Measurements from ENCODE around the gene PALLD. TPM values are rescaled to one million over a fixed set of nuclear protein-coding genes. Genes with fewer than 3 reads are reported as not detected.
A peak's percentile ranks its signal among the peaks of the same experiment; 100 is the strongest.

PALLD gene
- total and polyA plus RNA-seq, 2 experiments from 2014 or later: 157 to 178 TPM

DNA sequence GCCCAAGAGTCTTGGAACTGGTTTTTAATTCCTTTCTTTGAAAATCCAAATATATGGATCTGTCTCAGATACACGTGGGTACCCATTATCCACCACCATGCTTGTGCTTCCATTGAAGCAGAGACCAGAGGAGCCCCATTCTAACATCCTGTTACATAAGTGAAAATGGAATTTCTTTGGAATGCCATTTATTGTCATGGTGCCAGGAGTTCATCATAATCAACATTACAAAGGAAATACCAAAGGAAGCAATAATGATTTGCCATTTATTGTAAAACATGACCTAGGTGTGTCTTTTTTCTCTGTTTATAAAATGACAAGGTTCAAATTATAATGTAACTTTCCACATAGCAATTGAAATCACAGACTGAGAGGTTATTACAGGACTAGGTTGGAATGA, 61.7 kb downstream of the PALLD start:
- peak overlapping the region; percentile 58 for H3K27ac ChIP-seq
- no peaks in the 10 kb centered on the region for H3K36me3 ChIP-seq
- DNase-seq (ENCODE audit: low read depth in 1 of 2, low spot score in 1 of 2): peak in 1 of 2 donors; percentile 68
- TF ChIP-seq, protein P1, sequence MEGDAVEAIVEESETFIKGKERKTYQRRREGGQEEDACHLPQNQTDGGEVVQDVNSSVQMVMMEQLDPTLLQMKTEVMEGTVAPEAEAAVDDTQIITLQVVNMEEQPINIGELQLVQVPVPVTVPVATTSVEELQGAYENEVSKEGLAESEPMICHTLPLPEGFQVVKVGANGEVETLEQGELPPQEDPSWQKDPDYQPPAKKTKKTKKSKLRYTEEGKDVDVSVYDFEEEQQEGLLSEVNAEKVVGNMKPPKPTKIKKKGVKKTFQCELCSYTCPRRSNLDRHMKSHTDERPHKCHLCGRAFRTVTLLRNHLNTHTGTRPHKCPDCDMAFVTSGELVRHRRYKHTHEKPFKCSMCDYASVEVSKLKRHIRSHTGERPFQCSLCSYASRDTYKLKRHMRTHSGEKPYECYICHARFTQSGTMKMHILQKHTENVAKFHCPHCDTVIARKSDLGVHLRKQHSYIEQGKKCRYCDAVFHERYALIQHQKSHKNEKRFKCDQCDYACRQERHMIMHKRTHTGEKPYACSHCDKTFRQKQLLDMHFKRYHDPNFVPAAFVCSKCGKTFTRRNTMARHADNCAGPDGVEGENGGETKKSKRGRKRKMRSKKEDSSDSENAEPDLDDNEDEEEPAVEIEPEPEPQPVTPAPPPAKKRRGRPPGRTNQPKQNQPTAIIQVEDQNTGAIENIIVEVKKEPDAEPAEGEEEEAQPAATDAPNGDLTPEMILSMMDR (IDR thresholded peaks at IDR 0.05; ENCODE audit: low read depth, low read length): no peak
- H3K4me3 ChIP-seq: no peak overlapping the region
- H3K4me1 ChIP-seq (ENCODE audit: low read depth): peaks cover 15% of the 10 kb centered on the region
- H3K27me3 ChIP-seq: no peaks in the 10 kb centered on the region
- no peaks in the 10 kb centered on the region for H3K9me3 ChIP-seq (ENCODE audit: low read depth)

DNA sequence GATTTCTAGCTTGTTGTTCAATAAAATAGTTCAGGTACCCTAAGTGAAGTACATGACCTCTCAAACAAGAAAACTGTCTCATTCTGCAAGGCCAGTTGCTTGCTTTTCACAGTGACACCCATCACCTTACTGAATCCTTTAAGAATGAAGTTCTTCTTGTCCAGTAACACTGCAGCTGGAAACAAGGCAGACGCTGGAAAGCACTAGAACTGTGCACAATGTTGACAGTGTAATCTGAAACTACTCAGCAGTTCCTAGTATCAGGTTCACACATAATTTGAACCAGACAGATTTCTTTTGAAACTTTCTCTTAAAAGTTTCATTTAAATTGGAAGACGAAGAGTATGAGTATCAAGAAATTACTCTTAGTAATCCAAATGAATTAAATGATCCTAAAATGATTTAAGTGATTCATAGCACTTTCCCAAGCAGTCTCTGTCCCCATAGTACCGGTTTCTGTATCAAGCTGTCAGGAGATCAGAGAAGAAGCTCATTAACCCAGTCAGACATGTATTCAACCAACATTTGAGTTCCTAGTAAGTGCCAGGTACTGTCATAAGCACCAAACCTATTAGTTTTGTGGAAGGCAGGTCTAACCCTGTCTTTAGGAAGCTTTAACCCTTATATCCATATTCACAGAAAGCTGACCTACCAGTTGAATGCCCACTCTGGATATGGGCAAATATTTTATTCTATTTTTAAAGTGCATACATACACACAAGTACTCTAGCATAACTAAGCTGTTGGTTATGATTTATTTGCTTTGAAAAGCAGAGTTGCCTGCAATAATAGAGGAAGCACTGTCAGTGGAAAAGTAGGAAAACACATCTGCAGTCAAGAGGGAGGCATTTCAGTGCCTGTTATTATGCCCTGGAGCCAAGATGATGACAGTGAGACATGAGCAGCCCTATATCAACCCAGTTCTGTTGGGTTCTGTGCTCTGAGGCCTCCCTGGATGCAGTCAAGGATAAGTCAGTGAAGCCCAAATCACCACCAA, 63.6 kb downstream of the PALLD start:
- H3K27me3 ChIP-seq: no peaks in the 10 kb centered on the region
- no peaks in the 10 kb centered on the region for H3K9me3 ChIP-seq (ENCODE audit: low read depth)
- TF ChIP-seq, protein P1 (IDR thresholded peaks at IDR 0.05; ENCODE audit: low read depth, low read length): no peak
- no peaks in the 10 kb centered on the region for H3K36me3 ChIP-seq
- DNase-seq (ENCODE audit: low read depth in 1 of 2, low spot score in 1 of 2): peak in 1 of 2 donors; percentile 53
- H3K4me3 ChIP-seq: no peak overlapping the region
- peak overlapping the region; percentile 58 for H3K27ac ChIP-seq
- peaks cover 21% of the 10 kb centered on the region for H3K4me1 ChIP-seq (ENCODE audit: low read depth)

DNA sequence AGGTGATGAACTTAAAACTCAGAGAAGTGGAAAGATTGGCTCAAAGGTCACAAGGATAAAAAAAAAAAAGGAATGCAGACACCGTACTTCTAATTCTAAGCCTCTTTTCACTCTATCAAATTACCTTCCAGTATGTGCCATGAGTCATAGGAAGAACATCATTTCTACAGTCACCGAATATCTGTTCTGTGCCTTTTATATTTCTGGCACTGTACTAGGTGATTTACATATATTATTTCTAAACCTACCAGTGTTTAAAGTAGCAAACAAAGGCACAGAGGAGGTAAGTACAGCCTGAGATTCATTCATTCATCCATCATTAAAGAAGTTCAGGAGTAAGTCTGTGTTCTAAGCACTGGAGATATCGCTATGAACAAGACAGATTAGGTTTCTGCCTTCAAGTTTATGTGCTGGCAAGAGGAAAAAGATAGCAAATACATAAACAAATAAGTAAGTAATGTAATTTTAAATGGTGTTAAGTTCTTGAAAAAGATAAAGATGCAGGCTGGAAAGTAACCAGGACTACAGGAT, 65.3 kb downstream of the PALLD start:
- TF ChIP-seq, protein P1 (IDR thresholded peaks at IDR 0.05; ENCODE audit: low read depth, low read length): no peak
- Histone ChIP-seq H3K4me1 (ENCODE audit: low read depth) (peaks cover 24% of the 10 kb centered on the region), H3K4me3 (no peak overlapping the region), H3K27me3 (no peaks in the 10 kb centered on the region), H3K36me3 (no peaks in the 10 kb centered on the region), H3K27ac (no peak overlapping the region), H3K9me3 (ENCODE audit: low read depth) (no peaks in the 10 kb centered on the region)
- no peak for DNase-seq (ENCODE audit: low read depth in 1 of 2, low spot score in 1 of 2)

DNA sequence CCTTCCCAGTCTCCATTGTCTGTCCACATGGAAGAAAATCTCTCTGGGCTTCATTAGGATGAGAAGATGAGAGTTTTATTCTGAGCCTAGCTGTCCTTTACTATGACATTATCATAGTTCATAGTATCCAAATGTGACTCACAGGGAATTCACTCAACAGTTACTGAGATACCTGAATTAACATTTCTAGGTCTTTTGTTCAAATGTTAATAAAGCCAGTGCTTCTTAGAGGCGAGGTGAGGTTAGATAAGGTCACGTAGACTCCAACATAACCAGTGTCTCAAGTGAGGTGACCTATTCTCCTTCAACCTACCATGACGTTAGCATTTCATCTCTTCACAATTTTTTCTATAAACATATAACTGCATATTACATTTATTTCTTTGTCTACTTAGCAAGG, 67.2 kb downstream of the PALLD start:
- no peak overlapping the region for H3K4me3 ChIP-seq
- H3K9me3 ChIP-seq (ENCODE audit: low read depth): no peaks in the 10 kb centered on the region
- TF ChIP-seq, protein P1 (IDR thresholded peaks at IDR 0.05; ENCODE audit: low read depth, low read length): no peak
- no peaks in the 10 kb centered on the region for H3K27me3 ChIP-seq
- no peak for DNase-seq (ENCODE audit: low read depth in 1 of 2, low spot score in 1 of 2)
- H3K27ac ChIP-seq: no peak overlapping the region
- H3K4me1 ChIP-seq (ENCODE audit: low read depth): peaks cover 26% of the 10 kb centered on the region
- no peaks in the 10 kb centered on the region for H3K36me3 ChIP-seq

DNA sequence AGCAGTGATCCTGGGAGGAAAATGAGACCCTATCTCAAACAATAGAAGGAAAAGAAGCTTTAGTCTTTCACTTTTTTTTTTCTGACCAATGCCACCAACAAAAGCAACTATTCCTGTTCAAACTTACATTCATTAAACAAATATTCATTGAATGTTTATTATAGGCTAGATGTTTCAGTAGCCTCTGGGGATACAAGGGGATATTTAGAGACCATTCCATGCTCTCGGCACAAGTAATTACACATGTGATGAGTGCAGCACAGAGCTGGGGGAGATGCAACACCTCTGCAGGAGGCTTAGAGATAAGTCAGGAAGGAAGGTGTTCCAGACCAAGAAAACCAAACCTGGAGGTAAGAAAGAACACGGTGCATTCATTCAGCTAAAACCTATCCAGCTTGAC, 68.3 kb downstream of the PALLD start:
- TF ChIP-seq, protein P1 (IDR thresholded peaks at IDR 0.05; ENCODE audit: low read depth, low read length): no peak
- H3K36me3 ChIP-seq: no peaks in the 10 kb centered on the region
- H3K4me1 ChIP-seq (ENCODE audit: low read depth): peaks cover 17% of the 10 kb centered on the region
- no peak overlapping the region for H3K4me3 ChIP-seq
- no peak for DNase-seq (ENCODE audit: low read depth in 1 of 2, low spot score in 1 of 2)
- H3K27ac ChIP-seq: no peak overlapping the region
- no peaks in the 10 kb centered on the region for H3K27me3 ChIP-seq
- no peaks in the 10 kb centered on the region for H3K9me3 ChIP-seq (ENCODE audit: low read depth)

Data from cardiac muscle cell (in vitro differentiated cells and primary cell).